Stimulated activated CD4-positive, alpha-beta T cell treated with anti-CD3 and anti-CD28 coated beads, Interleukin-4, amount 100 ng/mL, for 4 hours (primary cell): ENCODE measurements around the gene PLEKHG4B.
"Not testable (repeated sequence)": the region's sequence is repeated elsewhere in the genome, so short reads cannot be mapped to it uniquely, and the experiment has no call there.

Experiments used
- DNase-seq, 2 experiments: peaks; one replicate each; pipeline ENCODE4 v3.0.0-alpha.2; 2020

PLEKHG4B gene

DNA sequence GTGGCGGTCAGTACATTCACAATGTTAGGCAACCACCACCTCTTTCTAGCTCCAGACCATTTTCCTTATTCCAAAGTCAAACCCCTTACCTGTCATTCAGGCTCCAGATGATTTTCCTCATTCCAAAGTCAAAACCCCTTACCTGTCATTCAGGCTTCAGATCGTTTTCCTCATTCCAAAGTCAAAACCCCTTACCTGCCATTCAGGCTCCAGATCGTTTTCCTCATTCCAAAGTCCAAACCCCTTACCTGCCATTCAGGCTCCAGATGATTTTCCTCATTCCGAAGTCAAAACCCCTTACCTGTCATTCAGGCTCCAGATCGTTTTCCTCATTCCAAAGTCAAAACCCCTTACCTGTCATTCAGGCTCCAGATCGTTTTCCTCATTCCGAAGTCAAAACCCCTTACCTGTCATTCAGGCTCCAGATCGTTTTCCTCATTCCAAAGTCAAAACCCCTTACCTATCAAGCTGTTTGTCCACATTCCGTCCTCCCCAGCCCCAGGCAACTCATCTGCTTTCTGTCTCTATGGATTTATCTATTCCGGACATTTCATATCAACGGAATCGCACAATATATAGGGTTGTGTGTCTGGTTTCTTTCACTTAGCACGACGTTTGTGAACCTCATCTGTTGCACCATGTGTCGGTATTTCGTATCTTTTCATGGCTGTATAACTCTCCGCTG is 5.2 kb downstream of the PLEKHG4B start:
- DNase-seq = no peak

DNA sequence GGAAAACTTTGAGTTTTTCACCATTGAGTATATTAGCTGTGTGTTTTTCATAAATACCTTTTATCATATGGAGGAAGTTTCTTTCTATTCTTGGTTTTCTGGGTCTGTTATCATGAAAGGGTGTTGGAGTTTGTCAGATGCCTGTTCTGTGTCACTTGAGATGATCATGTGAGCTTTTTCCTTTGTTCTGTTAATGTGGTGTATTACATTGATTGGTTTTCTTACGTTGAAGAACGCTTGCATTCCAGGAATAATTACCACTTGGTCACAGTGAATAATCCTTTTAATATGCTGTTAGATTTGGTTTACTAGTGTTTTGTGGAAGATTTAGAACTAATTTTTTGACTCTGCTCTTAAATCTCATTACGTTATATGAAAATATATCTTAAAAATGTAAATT is 7.8 kb downstream of the PLEKHG4B start:
- DNase-seq = no peak

- DNase-seq = no peak
Observed at GRCh38 chr5:102411-103043, 10.6 kb downstream of the PLEKHG4B start.

DNA sequence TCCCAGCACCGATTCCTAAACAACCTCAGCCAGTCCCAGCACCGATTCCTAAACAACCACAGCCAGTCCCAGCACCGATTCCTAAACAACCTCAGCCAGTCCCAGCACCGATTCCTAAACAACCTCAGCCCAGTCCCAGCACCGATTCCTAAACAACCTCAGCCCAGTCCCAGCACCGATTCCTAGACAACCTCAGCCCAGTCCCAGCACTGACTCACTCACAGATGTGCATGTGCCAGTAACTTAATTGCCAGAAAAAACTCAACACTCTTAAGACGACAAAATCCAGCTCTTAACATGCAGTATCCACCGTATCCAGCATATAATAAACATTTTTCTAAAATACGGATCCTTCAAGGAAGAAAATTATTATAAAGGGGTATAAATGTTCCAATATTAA is 12.1 kb downstream of the PLEKHG4B start:
- DNase-seq = not testable (repeated sequence)

- DNase-seq = no peak
Observed at GRCh38 chr5:104778-105296, 12.9 kb downstream of the PLEKHG4B start.

DNA sequence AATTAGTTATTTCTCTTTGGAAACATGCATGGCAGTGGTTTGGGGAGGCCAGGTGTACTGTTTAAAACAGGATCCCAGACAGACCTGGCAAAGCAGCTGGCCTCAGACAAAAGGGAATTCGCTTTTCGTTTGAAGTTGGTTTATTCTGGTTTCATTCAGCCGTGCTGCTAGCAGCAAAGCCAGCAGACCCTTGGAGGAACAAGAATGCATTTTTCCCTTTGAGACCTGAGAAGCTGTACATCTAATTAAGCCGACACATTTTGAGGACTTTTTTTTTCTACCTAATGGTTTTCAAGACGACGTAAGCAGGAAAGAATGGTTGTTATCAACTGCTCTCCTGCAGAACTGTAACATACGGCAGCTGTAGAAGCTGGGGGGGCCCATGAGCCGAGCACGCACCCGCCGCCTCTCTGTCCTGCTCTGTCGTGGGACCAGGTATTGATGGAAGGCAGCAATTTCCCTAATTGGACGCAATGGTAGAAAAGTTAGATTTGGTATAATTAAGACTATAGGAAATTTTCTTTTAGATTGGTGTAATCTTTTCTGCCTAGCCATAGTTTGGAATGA is 13.6 kb downstream of the PLEKHG4B start:
- DNase-seq = no peak

DNA sequence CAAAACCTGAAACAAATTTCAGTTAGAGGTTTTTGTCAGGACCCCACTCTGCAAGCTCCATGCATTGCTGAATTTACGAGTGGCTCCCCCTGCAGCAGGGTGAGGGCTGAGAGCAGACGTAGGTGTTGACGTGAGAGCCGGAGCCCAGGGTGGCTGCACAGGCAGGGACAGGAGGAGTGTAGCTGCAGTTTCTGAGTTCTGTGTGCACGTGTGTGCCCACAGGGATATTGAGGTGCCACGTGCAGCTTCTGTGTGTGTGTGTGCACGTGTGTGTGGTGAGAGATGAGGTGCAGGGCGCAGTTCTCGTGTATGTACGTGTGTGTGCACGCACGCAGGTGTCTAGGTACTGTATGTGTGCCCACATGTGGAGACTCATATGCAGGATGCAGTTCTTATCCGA is 14.6 kb downstream of the PLEKHG4B start:
- no peak for DNase-seq

GRCh38 chr5:107526-107925 is 15.6 kb downstream of the PLEKHG4B start:
- no peak for DNase-seq

DNA sequence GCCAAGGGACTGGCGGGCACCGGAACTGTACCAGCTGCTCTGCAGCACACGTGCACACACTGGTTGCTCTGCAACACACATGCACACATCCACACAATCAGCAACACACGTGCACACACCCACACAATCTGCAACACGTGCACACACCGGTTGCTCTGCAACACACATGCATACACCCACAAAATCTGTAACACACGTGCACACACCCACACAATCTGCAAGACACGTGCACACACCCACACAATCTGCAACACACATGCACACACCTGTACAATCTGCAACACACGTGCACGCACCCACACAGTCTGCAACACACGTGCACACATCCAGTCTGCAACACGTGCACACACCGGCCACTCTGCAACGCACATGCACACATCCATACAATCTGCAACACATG is 17.9 kb downstream of the PLEKHG4B start:
- no peak for DNase-seq

DNA sequence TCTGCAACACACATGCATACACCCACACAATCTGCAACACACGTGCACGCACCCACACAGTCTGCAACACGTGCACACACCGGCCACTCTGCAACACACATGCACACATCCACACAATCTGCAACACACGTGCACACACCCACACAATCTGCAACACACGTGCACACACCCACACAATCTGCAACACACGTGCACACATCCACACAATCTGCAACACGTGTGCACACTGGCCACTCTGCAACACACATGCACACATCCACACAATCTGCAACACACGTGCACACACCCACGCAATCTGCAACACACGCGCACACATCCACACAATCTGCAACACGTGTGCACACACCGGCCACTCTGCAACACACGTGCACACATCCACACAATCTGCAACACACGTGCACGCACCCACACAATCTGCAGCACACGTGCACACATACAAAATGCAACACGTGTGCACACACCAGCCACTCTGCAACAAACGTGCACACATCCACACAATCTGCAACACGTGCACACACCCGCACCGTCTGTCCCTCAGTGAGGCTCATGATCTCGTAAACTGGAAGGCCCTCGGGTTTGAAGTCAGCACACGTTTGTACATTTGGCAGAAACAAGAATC is 18.4 kb downstream of the PLEKHG4B start:
- DNase-seq = no peak

GRCh38 chr5:111171-111570 is 19.2 kb downstream of the PLEKHG4B start:
- DNase-seq = no peak

DNA sequence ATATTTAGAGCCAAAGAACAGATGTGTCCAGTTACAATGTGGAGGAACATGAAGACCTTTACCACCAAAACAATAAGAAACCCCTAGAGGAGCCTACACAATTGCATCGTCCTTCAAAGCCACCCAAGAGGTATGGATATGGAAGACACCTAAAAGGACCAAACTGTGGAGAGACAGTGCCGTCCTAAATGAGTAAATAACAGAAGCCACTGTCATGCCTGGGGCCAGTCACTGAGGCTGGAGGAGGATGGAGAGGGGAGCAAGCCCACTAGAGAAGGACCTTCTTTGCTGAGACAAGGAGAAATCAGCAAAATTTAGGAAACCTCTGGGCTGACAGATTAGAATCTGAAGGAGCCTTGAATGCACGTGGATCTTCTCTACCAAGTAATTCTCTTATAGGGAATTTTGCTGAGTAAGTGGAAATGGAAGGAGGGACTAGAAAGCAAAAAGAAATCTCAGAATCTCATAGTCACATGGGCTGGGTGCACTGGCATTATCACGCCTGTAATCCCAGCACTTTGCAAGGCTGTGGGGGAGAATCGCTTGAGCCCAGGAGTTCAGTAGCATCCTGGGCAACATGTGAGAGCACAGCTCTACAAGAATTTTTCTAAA is 27.6 kb downstream of the PLEKHG4B start:
- no peak for DNase-seq

DNA sequence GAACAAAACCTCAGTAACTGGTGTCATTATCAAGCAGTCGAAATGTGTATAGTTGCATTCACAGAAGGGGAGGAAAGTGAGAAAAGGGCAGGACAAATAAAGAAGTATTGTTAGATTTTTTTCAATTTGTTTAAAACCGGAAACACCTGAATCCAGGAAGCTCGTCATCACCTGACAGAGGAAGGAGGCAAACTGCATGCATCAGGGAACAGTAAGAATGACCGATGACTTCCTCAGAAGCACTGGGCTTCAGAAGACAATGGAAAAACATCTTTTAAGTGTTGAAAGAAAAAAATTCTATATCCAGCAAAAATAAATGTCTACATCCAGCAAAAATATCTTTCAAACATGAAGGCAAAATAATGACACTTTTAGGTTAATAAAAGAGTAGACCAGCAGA is 29.5 kb downstream of the PLEKHG4B start:
- DNase-seq = no peak

DNA sequence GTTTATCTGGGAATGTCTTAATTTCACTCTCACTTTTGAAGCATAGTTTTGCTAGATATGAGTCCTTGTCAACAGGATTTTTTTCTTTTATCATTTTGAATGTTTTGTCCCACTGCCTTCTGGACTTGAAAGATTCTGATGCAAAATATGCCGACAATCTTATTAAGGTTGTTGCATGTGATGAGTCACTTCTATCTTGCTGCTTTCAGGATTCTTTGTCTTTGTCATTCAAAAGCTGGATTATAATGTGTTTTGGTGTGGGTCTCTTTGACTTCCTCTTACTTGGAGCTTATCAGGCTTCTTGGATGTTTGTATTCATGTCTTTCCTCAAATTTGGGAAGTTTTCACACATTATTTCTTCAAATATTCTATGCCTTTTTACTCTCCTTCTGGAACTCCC is 33.8 kb downstream of the PLEKHG4B start:
- DNase-seq = no peak

DNA sequence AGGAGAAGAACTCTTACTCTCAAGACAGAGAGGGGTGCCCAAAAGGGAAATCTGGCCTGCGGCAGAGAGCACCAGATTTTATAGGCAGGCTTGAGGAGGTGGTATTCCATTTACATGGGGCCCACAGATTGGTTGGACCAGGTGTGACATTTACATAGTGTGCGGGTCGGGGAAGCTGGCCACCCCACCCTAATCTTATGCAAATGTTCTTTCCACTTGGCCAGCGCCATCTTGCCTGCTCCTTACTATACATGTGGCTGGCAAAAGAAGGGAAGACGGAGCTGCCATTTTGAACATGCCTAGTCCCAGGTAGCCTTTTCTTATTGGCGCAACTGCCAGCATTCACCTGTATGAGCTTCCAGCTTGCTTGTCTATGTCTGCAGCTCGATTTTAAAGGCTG is 34.8 kb downstream of the PLEKHG4B start:
- no peak for DNase-seq

GRCh38 chr5:127886-128285 is 35.9 kb downstream of the PLEKHG4B start:
- DNase-seq = no peak

GRCh38 chr5:128446-128845 is 36.5 kb downstream of the PLEKHG4B start:
- no peak for DNase-seq

DNA sequence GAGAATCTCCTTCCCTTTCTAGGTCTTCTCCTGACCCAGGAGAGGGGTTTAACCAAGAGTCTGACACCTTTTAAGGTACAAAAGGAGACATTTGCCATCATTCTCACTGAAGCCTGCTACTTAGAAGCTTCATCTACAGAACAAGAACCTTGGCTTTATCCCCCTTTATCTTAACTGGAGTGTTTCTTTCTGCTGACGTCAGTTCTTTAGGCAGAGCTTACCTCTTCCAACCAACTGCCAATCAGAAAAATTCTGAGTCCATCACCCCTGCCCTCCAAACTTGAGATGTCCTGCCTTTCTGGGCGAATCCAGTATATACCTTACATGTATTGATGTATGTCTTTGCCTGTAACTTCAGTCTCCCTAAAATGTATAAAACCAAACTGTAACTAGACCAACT is 37.2 kb downstream of the PLEKHG4B start:
- DNase-seq = no peak

GRCh38 chr5:129820-130219 is 37.9 kb downstream of the PLEKHG4B start:
- DNase-seq = no peak

DNA sequence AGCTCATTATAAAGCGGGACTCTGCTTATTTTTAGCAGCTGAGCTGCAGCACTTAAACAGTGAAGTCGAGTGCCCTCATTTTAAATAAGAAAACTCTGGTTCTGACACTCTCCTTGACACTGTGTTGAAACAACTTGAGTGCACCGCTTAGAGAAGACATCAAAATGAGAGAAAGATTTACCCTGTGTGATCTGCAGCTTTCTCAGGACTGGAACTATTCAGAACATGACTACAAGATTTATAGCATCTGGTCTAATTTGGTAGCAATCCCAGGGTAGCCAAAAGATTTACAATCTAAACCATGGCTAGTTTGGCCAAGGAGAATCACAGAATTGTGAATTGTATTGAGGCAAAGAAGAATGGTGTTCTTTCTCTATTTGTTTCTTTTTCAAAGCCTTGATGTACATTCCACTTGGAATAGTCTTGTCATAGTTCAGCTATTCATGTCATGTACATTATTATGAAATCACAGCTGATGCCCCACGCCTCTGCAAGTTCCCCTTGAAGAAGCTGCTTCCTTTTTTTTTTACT is 38.7 kb downstream of the PLEKHG4B start:
- DNase-seq = no peak

- no peak for DNase-seq
Observed at GRCh38 chr5:136901-137300, 44.9 kb downstream of the PLEKHG4B start.

- no peak for DNase-seq
Observed at GRCh38 chr5:137741-138140, 45.8 kb downstream of the PLEKHG4B start.

- no peak for DNase-seq
Observed at GRCh38 chr5:138936-139335, 47.0 kb downstream of the PLEKHG4B start.
